H1 (cell line): ENCODE results near the gene FOXN3. TPM values are rescaled to one million over a fixed set of nuclear protein-coding genes. Genes with fewer than 3 reads are reported as not detected.

Experiments
- BACH1 ChIP-seq: IDR thresholded peaks from 2 replicates; pipeline ENCODE4 v1.6.1; 2012; ENCODE audit warnings: low read length, improper control_type of control experiment
- CBX8 ChIP-seq: fragments of 300-800, 300-1000 bp; sonication (generic); IDR thresholded peaks from 2 replicates; pipeline ENCODE4 v1.7.1; 2016; ENCODE audit warnings: low read depth, low read length, borderline replicate concordance
- CHD7 ChIP-seq: fragments of 300-600 bp; sonication (generic); IDR thresholded peaks from 2 replicates; pipeline ENCODE4 v1.7.1; 2012; ENCODE audit warnings: low read length, moderate library complexity, mild to moderate bottlenecking, inconsistent platforms; ENCODE audit not compliant: insufficient replicate concordance
- CTBP2 ChIP-seq: IDR thresholded peaks from 2 replicates; pipeline ENCODE4 v1.7.0; 2011; ENCODE audit warnings: borderline replicate concordance, mild to moderate bottlenecking, moderate library complexity, mixed read lengths, low read length; ENCODE audit not compliant: insufficient read depth, insufficient read length
- EP300 ChIP-seq, 2 experiments: IDR thresholded peaks; 1 replicate in 1 of 2; 2 replicates in 1 of 2; pipeline ENCODE4 v1.6.1; 2011 to 2012; ENCODE audit warnings: low read depth in 2 of 2, low read length in 2 of 2, mild to moderate bottlenecking in 2 of 2, borderline replicate concordance in 1 of 2, inconsistent platforms in 1 of 2, moderate library complexity in 1 of 2
- MAFK ChIP-seq: IDR thresholded peaks from 2 replicates; pipeline ENCODE4 v1.6.1; 2012; ENCODE audit warnings: low read depth, mild to moderate bottlenecking, improper control_type of control experiment, low read length
- MAX ChIP-seq: IDR thresholded peaks from 2 replicates; pipeline ENCODE4 v1.6.1; 2012; ENCODE audit warnings: inconsistent platforms
- RAD21 ChIP-seq, 2 experiments: IDR thresholded peaks in 1 of 2; conservative IDR thresholded peaks in 1 of 2; 2 replicates each; pipeline ENCODE4 v1.6.1; 2011; ENCODE audit warnings: low read depth in 2 of 2, low read length in 2 of 2, improper control_type of control experiment in 1 of 2, inconsistent platforms in 1 of 2, mild to moderate bottlenecking in 1 of 2, moderate library complexity in 1 of 2
- RXRA ChIP-seq: IDR thresholded peaks from 2 replicates; pipeline ENCODE4 v1.6.1; 2011; ENCODE audit warnings: low read depth, mild to moderate bottlenecking, low read length, moderate library complexity; ENCODE audit not compliant: insufficient read depth
- SP2 ChIP-seq: IDR thresholded peaks from 2 replicates; pipeline ENCODE4 v1.6.1; 2012; ENCODE audit warnings: mild to moderate bottlenecking, low read length, inconsistent platforms
- SRF ChIP-seq: IDR thresholded peaks from 2 replicates; pipeline ENCODE4 v1.6.1; 2011; ENCODE audit warnings: mild to moderate bottlenecking, low read depth, low read length, moderate library complexity
- polyA plus RNA-seq, 7 experiments: library from polyadenylated mRNA; depleted of rRNA in 3 of 7; stranded (reverse) in 5 of 7; unstranded in 2 of 7; fragments of >200 nt in 5 of 7; fragments of 200-250 nt in 2 of 7; gene quantifications; 1 replicate in 5 of 7; 2 replicates in 1 of 7; 4 replicates in 1 of 7; pipeline versions ENCODE4 v1.2.1 to v1.2.3, GENCODE V29; 2011 to 2013; ENCODE audit warnings: missing spikeins in 2 of 7, mixed read lengths in 2 of 7
- total RNA-seq: library from RNA; stranded (reverse); fragmentation: NEBNext Ultra II Directional; extraction: Animal tissue kit (Norgen Biotek cat#: 25700); gene quantifications from 2 replicates; pipeline ENCODE4 v1.2.1, GENCODE V29; 2021

Gene FOXN3
- total and polyA plus RNA-seq, 2 of the 8 experiments (the other 6 are each of a cell fraction or from before 2014, with no cell fraction given) = 52.6 to 178 TPM

GRCh38 chr14:89374908-89375307 is 42.1 kb downstream of the FOXN3 start (continued):
- TF ChIP-seq CHD7 (no peak), BACH1 (no peak), MAX (no peak), EP300 (IDR thresholded peaks at IDR 0.05; ENCODE audit: borderline replicate concordance in 1 of 2, low read depth in 2 of 2, low read length in 2 of 2) (no peak), SP2 (no peak), CBX8 (no peak), RXRA (no peak), RAD21 (IDR thresholded peaks at IDR 0.05 in 1 of 2, conservative IDR thresholded peaks at IDR 0.05 in 1 of 2; ENCODE audit: low read depth in 2 of 2, low read length in 2 of 2) (no peak), SRF (no peak), CTBP2 (no peak), MAFK (no peak)
